CD8-positive, alpha-beta memory T cell (primary cell): ENCODE results near the gene PCSK7. TPM values are rescaled to one million over a fixed set of nuclear protein-coding genes. Genes with fewer than 3 reads are reported as not detected.

Experiments
- CTCF ChIA-PET: fragments of 350-600 bp; sonication (Branson Sonifier 250); formaldehyde crosslinking; loops from one replicate; lab custom pipeline; 2021; ENCODE audit warnings: antibody characterized with exemption; lab: Charles Lee
- POLR2A ChIA-PET: fragments of 350-600 bp; sonication (Branson Sonifier 250); formaldehyde crosslinking; loops from one replicate; lab custom pipeline; 2021; ENCODE audit warnings: antibody characterized with exemption; lab: Charles Lee
- DNase-seq, 5 donors: peaks; one replicate each; pipeline versions ENCODE4 v3.0.0 to v3.0.0-alpha.2; 2020 to 2022; ENCODE audit warnings: mixed read lengths in 1 of 5
- H3K27ac ChIP-seq: one replicate; pipeline ENCODE4 v1.7.0; 2013; ENCODE audit warnings: low read depth, mild to moderate bottlenecking, low read length, moderate library complexity
- H3K27me3 ChIP-seq: 2 replicates; pipeline ENCODE4 v1.7.0; 2013; ENCODE audit warnings: low read length, mild to moderate bottlenecking; ENCODE audit not compliant: insufficient read depth, poor library complexity, severe bottlenecking
- H3K36me3 ChIP-seq: 2 replicates; pipeline ENCODE4 v1.7.0; 2013; ENCODE audit warnings: mild to moderate bottlenecking, low read length, moderate library complexity; ENCODE audit not compliant: insufficient read depth
- H3K4me1 ChIP-seq: 2 replicates; pipeline ENCODE4 v1.7.0; 2013; ENCODE audit warnings: mild to moderate bottlenecking, low read length, moderate library complexity; ENCODE audit not compliant: insufficient read depth
- H3K4me3 ChIP-seq: 2 replicates; pipeline ENCODE4 v1.7.0; 2013; ENCODE audit warnings: mild to moderate bottlenecking, low read length
- H3K9me3 ChIP-seq: 2 replicates; pipeline ENCODE4 v1.7.0; 2013; ENCODE audit warnings: mild to moderate bottlenecking, low read length
- H3K27ac Mint-ChIP-seq, 8 donors: one replicate each; pipeline ENCODE4 v1.8.0; 2020 to 2021; ENCODE audit warnings: mixed read lengths in 8 of 8, mild to moderate bottlenecking in 6 of 8, inconsistent platforms in 3 of 8, moderate library complexity in 3 of 8
- H3K27me3 Mint-ChIP-seq, 2 donors: one replicate each; pipeline ENCODE4 v1.8.0; 2020 to 2021; ENCODE audit warnings: mixed read lengths in 2 of 2, mild to moderate bottlenecking in 1 of 2, moderate library complexity in 1 of 2
- H3K36me3 Mint-ChIP-seq, 3 donors: one replicate each; pipeline ENCODE4 v1.8.0; 2020 to 2021; ENCODE audit warnings: mixed read lengths in 3 of 3, inconsistent platforms in 1 of 3, mild to moderate bottlenecking in 1 of 3
- H3K4me1 Mint-ChIP-seq, 3 donors: one replicate each; pipeline ENCODE4 v1.8.0; 2020 to 2021; ENCODE audit warnings: mixed read lengths in 3 of 3, inconsistent platforms in 1 of 3, mild to moderate bottlenecking in 1 of 3
- H3K4me3 Mint-ChIP-seq, 7 donors: one replicate each; pipeline ENCODE4 v1.8.0; 2020 to 2021; ENCODE audit warnings: mixed read lengths in 7 of 7, mild to moderate bottlenecking in 6 of 7, moderate library complexity in 4 of 7, inconsistent platforms in 2 of 7
- H3K9me3 Mint-ChIP-seq, 5 donors: one replicate each; pipeline ENCODE4 v1.8.0; 2020 to 2022; ENCODE audit warnings: mixed read lengths in 5 of 5, mild to moderate bottlenecking in 3 of 5, moderate library complexity in 2 of 5, inconsistent platforms in 1 of 5
- polyA plus RNA-seq: library from polyadenylated mRNA; unstranded; fragments of 300-500 nt; fragmentation: Illumina TruSeq; gene quantifications from one replicate; pipeline ENCODE4 v1.2.3, GENCODE V29; 2021
- total RNA-seq, 2 experiments: library from RNA; stranded (reverse); gene quantifications; one replicate each; pipeline ENCODE4 v1.2.3, GENCODE V29; 2021

The PCSK7 gene
- total and polyA plus RNA-seq, 3 experiments from 2014 or later, result 81.7 to 101 (median 99.6) TPM

- no peak overlapping the region for H3K4me3 ChIP-seq
- no peaks in the 10 kb centered on the region for H3K9me3 ChIP-seq
- Mint-ChIP-seq H3K4me1 (peaks cover 29 to 36% (median 36%) of the 10 kb centered on the region in 3 donors), H3K36me3 (peaks cover 0 to 31% (median 8%) of the 10 kb centered on the region in 3 donors), H3K9me3 (no peaks in the 10 kb centered on the region), H3K27ac (peak overlapping the region in 3 of 8 donors; percentile 27 to 93 (median 35)), H3K27me3 (no peaks in the 10 kb centered on the region), H3K4me3 (peak overlapping the region in 1 of 7 donors; percentile 100)
- DNase-seq, result peak in 1 of 5 donors; percentile 17
- POLR2A ChIA-PET, result no interaction called here
- no peak overlapping the region for H3K27ac ChIP-seq
- CTCF ChIA-PET, result interaction anchor here (0.8 to 6.1 kb wide), 5 partner anchors 29 to 346 kb away, joined by 3 to 33 read pairs (median 3); no protein-coding TSS in a partner anchor
- H3K36me3 ChIP-seq, result peaks cover 9% of the 10 kb centered on the region
- peaks cover 29% of the 10 kb centered on the region for H3K4me1 ChIP-seq
- no peaks in the 10 kb centered on the region for H3K27me3 ChIP-seq
These were observed 50.0 kb downstream of the PCSK7 start for GRCh38 chr11:117181586-117182550.

- H3K9me3 ChIP-seq, result no peaks in the 10 kb centered on the region
- Mint-ChIP-seq H3K27me3 (no peaks in the 10 kb centered on the region), H3K4me3 (peak overlapping the region; percentile 74 to 100 (median 95)), H3K27ac (peak overlapping the region in 7 of 8 donors; percentile 51 to 99 (median 87)), H3K9me3 (no peaks in the 10 kb centered on the region), H3K4me1 (peaks cover 29 to 36% (median 36%) of the 10 kb centered on the region in 3 donors), H3K36me3 (peaks cover 0 to 27% (median 8%) of the 10 kb centered on the region in 3 donors)
- no peak overlapping the region for H3K4me3 ChIP-seq
- peaks cover 29% of the 10 kb centered on the region for H3K4me1 ChIP-seq
- POLR2A ChIA-PET, result no interaction called here
- no peaks in the 10 kb centered on the region for H3K27me3 ChIP-seq
- CTCF ChIA-PET, result interaction anchor here (0.7 to 6.1 kb wide), 7 partner anchors 8 to 345 kb away, joined by 3 to 33 read pairs (median 3); no protein-coding TSS in a partner anchor
- peak; percentile 38 to 69 (median 44) for DNase-seq
- H3K36me3 ChIP-seq, result peaks cover 9% of the 10 kb centered on the region
- no peak overlapping the region for H3K27ac ChIP-seq
These were observed 51.0 kb downstream of the PCSK7 start for GRCh38 chr11:117180661-117181585.

DNA sequence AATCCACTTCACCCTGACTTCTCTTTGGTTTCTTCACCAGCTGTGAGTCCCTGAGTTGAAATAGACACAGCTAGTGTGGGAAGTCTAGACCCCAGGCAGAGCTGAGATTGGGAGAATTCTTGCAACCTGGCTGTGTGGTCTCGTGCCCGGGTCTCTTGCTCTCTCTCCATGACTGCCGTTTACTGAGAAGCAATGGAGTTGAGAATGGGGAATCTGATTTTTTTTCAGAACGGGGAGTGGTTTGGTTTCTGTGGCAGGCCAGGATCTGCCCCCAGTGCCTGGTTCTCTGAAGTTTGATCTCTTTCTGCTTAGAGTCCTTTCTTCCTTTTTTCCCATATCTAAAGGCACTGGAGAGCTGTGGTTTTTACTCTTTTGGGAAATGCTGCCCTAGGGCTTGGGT lies 51.9 kb downstream of the PCSK7 start:
- peak overlapping the region; percentile 81 for H3K4me3 ChIP-seq
- POLR2A ChIA-PET, result interaction anchor here (0.6 to 3.1 kb wide), 4 partner anchors 32 to 410 kb away, joined by 3 to 21 read pairs (median 4); partner anchors contain the start of genes PCSK7 and RNF214
- DNase-seq, result peak in 1 of 5 donors; percentile 15

GRCh38 chr11:117179048-117179999 lies 52.5 kb downstream of the PCSK7 start:
- Mint-ChIP-seq H3K27me3 (no peaks in the 10 kb centered on the region), H3K4me3 (peak overlapping the region; percentile 94 to 100 (median 95)), H3K36me3 (peaks cover 0 to 23% (median 6%) of the 10 kb centered on the region in 3 donors), H3K9me3 (no peaks in the 10 kb centered on the region), H3K27ac (peak overlapping the region; percentile 81 to 99 (median 96)), H3K4me1 (peaks cover 29 to 36% (median 36%) of the 10 kb centered on the region in 3 donors)
- peaks cover 29% of the 10 kb centered on the region for H3K4me1 ChIP-seq
- H3K4me3 ChIP-seq, result peak overlapping the region; percentile 81
- ChIA-PET POLR2A (interaction anchor here (0.6 to 3.1 kb wide), 11 partner anchors 12 to 1923 kb away, joined by 3 to 21 read pairs (median 4); partner anchors contain the start of genes CEP164, PAFAH1B2, PCSK7 and RNF214), CTCF (interaction anchor here (1.0 to 6.1 kb wide), 11 partner anchors 10 to 437 kb away, joined by 3 to 33 read pairs (median 3); partner anchors contain the start of gene RNF214)
- H3K27ac ChIP-seq, result peak overlapping the region; percentile 76
- peak; percentile 41 to 70 (median 54) for DNase-seq
- no peaks in the 10 kb centered on the region for H3K9me3 ChIP-seq
- peaks cover 9% of the 10 kb centered on the region for H3K36me3 ChIP-seq
- H3K27me3 ChIP-seq, result no peaks in the 10 kb centered on the region

More for the DNA sequence above, 51.9 kb downstream of the PCSK7 start:
- Mint-ChIP-seq H3K9me3 (no peaks in the 10 kb centered on the region), H3K4me1 (peaks cover 29 to 36% (median 36%) of the 10 kb centered on the region in 3 donors), H3K27ac (peak overlapping the region; percentile 80 to 99 (median 96)), H3K4me3 (peak overlapping the region; percentile 94 to 100 (median 95)), H3K36me3 (peaks cover 0 to 25% (median 6%) of the 10 kb centered on the region in 3 donors), H3K27me3 (no peaks in the 10 kb centered on the region)
- peaks cover 9% of the 10 kb centered on the region for H3K36me3 ChIP-seq
- H3K9me3 ChIP-seq, result no peaks in the 10 kb centered on the region
- CTCF ChIA-PET, result interaction anchor here (1.1 to 6.1 kb wide), 5 partner anchors 11 to 438 kb away, joined by 3 to 33 read pairs (median 3); no protein-coding TSS in a partner anchor
- peak overlapping the region; percentile 76 for H3K27ac ChIP-seq
- no peaks in the 10 kb centered on the region for H3K27me3 ChIP-seq
- peaks cover 29% of the 10 kb centered on the region for H3K4me1 ChIP-seq

DNA sequence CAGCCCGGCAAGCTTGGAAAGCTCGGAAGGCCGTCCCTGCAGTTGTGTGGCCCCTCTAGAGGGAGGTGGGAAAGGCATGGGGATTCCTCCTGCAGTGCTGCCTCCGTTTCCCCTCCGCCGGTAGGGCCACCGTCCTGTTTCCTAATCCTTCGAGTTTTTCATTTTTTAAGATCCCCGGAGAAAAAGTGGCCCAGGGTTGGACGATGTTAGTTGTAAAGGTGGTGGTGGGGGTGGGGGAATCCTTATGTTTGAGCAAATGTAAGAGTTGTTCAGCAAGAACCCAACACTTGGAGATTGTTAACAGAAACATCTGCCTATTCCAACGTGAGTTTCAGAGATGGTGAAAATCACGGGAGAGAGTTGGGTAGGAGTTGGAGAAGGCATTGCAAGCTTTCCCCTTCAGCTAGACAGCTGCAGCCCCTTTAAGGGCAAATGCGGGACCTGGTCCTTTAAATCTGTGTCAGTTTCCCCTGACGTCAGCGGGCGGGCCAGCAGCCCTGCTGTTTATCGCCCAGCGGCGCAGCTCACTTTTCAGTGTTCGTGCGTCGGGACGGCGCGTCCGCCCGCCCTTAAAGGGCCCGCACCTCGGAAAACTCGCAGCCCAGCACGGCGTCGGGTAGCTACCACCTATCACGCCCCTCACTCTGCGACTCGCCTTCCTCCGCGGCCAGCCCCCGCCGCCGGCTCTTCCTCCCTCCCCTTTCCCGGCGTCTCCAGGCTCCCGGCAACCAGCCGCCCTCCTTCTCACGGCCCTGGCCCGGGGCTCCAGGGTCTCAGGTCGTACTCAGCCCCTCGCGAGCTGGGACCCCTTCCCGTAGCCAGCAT lies 53.5 kb downstream of the PCSK7 start, which contains the start of gene SIDT2:
TSS of gene SIDT2 (plus strand) at position 534 of the 825 bp plus-strand sequence. CDS start 521 bp downstream, outside the sequence.
- Histone ChIP-seq H3K36me3 (peaks cover 9% of the 10 kb centered on the region), H3K9me3 (no peaks in the 10 kb centered on the region), H3K27ac (peak within 1 kb of the TSS; percentile 76), H3K4me1 (peaks cover 29% of the 10 kb centered on the region), H3K4me3 (peak within 1 kb of the TSS; percentile 81), H3K27me3 (no peaks in the 10 kb centered on the region)
- ChIA-PET CTCF (interaction anchor here (0.8 to 6.1 kb wide), 10 partner anchors 9 to 73 kb away, joined by 3 to 33 read pairs (median 3); partner anchors contain the start of gene RNF214), POLR2A (interaction anchor here (0.6 to 3.1 kb wide), 8 partner anchors 12 to 1924 kb away, joined by 3 to 21 read pairs (median 4); partner anchors contain the start of genes CEP164, PAFAH1B2, PCSK7 and RNF214)
- H3K4me3 Mint-ChIP-seq, result peak within 1 kb of the TSS; percentile 94 to 100 (median 95)
- H3K27ac Mint-ChIP-seq, result peak within 1 kb of the TSS; percentile 93 to 99 (median 96)
- DNase-seq, result peak; percentile 83 to 92 (median 84)
- peaks cover 29 to 36% (median 36%) of the 10 kb centered on the region in 3 donors for H3K4me1 Mint-ChIP-seq
- H3K9me3 Mint-ChIP-seq, result no peaks in the 10 kb centered on the region
- peaks cover 0 to 15% (median 0%) of the 10 kb centered on the region in 3 donors for H3K36me3 Mint-ChIP-seq
- H3K27me3 Mint-ChIP-seq, result no peaks in the 10 kb centered on the region
